Measurements from ENCODE around the gene SCN5A.

Gene SCN5A

DNA sequence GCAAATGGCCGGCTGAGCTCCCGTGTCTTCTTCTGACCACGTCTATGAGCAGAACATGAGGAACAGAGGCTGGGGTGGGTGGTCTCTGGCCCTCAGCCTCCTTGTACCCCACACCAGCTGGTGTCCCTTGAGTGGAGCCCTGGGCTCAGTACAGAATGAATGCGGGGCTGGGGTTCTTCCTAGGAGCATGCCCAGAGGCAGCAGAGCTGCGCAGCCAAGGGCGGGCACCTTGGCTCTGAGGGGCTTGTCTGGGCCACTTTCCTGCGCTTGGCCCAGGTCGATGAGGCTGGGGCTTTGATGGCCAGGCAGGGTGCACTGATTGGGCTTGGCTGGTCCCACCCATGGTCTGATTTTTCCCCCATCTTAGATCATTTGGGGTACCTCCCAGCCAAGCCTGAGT, 6.4 kb downstream of the SCN5A start:
- no peak for ATAC-seq
- TF ChIP-seq, protein P1, sequence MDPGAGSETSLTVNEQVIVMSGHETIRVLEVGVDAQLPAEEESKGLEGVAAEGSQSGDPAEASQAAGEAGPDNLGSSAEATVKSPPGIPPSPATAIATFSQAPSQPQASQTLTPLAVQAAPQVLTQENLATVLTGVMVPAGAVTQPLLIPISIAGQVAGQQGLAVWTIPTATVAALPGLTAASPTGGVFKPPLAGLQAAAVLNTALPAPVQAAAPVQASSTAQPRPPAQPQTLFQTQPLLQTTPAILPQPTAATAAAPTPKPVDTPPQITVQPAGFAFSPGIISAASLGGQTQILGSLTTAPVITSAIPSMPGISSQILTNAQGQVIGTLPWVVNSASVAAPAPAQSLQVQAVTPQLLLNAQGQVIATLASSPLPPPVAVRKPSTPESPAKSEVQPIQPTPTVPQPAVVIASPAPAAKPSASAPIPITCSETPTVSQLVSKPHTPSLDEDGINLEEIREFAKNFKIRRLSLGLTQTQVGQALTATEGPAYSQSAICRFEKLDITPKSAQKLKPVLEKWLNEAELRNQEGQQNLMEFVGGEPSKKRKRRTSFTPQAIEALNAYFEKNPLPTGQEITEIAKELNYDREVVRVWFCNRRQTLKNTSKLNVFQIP (CRISPR knock-in tag; IDR thresholded peaks at IDR 0.05; ENCODE audit: borderline replicate concordance, low read depth) = no peak
- no peak for TF ChIP-seq TSHZ2 (CRISPR knock-in tag; IDR thresholded peaks at IDR 0.05)
- TF ChIP-seq PPARA (CRISPR knock-in tag; IDR thresholded peaks at IDR 0.05; ENCODE audit: borderline replicate concordance) = no peak
- no peak for TF ChIP-seq ESRRG (CRISPR knock-in tag; IDR thresholded peaks at IDR 0.05)
- TF ChIP-seq, protein P2, sequence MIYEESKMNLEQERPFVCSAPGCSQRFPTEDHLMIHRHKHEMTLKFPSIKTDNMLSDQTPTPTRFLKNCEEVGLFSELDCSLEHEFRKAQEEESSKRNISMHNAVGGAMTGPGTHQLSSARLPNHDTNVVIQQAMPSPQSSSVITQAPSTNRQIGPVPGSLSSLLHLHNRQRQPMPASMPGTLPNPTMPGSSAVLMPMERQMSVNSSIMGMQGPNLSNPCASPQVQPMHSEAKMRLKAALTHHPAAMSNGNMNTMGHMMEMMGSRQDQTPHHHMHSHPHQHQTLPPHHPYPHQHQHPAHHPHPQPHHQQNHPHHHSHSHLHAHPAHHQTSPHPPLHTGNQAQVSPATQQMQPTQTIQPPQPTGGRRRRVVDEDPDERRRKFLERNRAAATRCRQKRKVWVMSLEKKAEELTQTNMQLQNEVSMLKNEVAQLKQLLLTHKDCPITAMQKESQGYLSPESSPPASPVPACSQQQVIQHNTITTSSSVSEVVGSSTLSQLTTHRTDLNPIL (CRISPR knock-in tag; IDR thresholded peaks at IDR 0.05; ENCODE audit: low read depth) = no peak
- no peak for TF ChIP-seq ISL1 (CRISPR knock-in tag; IDR thresholded peaks at IDR 0.05)
- no peak for TF ChIP-seq SNAI2 (CRISPR knock-in tag; IDR thresholded peaks at IDR 0.05)
- TF ChIP-seq BACH2 (CRISPR knock-in tag; IDR thresholded peaks at IDR 0.05; ENCODE audit: borderline replicate concordance) = no peak
- no peak for TF ChIP-seq PATZ1 (CRISPR knock-in tag; IDR thresholded peaks at IDR 0.05; ENCODE audit: borderline replicate concordance)
- TF ChIP-seq ZC3H10 (CRISPR knock-in tag; IDR thresholded peaks at IDR 0.05) = no peak
- TF ChIP-seq, protein P3, sequence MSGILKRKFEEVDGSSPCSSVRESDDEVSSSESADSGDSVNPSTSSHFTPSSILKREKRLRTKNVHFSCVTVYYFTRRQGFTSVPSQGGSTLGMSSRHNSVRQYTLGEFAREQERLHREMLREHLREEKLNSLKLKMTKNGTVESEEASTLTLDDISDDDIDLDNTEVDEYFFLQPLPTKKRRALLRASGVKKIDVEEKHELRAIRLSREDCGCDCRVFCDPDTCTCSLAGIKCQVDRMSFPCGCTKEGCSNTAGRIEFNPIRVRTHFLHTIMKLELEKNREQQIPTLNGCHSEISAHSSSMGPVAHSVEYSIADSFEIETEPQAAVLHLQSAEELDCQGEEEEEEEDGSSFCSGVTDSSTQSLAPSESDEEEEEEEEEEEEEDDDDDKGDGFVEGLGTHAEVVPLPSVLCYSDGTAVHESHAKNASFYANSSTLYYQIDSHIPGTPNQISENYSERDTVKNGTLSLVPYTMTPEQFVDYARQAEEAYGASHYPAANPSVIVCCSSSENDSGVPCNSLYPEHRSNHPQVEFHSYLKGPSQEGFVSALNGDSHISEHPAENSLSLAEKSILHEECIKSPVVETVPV (CRISPR knock-in tag; IDR thresholded peaks at IDR 0.05) = no peak
- TF ChIP-seq CSDC2 (CRISPR knock-in tag; IDR thresholded peaks at IDR 0.05) = no peak

GRCh38 chr3:38641461-38642110, 7.9 kb downstream of the SCN5A start:
- ATAC-seq = no peak

GRCh38 chr3:38640661-38641452, 8.6 kb downstream of the SCN5A start:
- no peak for ATAC-seq
- TF ChIP-seq OSR1 (CRISPR knock-in tag; IDR thresholded peaks at IDR 0.05) (no peak), ZNF70 (CRISPR knock-in tag; IDR thresholded peaks at IDR 0.05) (no peak), SNAI2 (CRISPR knock-in tag; IDR thresholded peaks at IDR 0.05) (no peak), TSHZ2 (CRISPR knock-in tag; IDR thresholded peaks at IDR 0.05) (no peak), ARNTL (CRISPR knock-in tag; IDR thresholded peaks at IDR 0.05; ENCODE audit: borderline replicate concordance, low read depth) (no peak), ISL1 (CRISPR knock-in tag; IDR thresholded peaks at IDR 0.05) (no peak), ZFP3 (CRISPR knock-in tag; IDR thresholded peaks at IDR 0.05) (no peak), TOX (CRISPR knock-in tag; IDR thresholded peaks at IDR 0.05; ENCODE audit: borderline replicate concordance) (no peak), TCF4 (CRISPR knock-in tag; IDR thresholded peaks at IDR 0.05; ENCODE audit: borderline replicate concordance) (no peak), BACH2 (CRISPR knock-in tag; IDR thresholded peaks at IDR 0.05; ENCODE audit: borderline replicate concordance) (no peak), ESRRG (CRISPR knock-in tag; IDR thresholded peaks at IDR 0.05) (no peak), ZC3H10 (CRISPR knock-in tag; IDR thresholded peaks at IDR 0.05) (no peak)
- TF ChIP-seq, protein P1 (CRISPR knock-in tag; IDR thresholded peaks at IDR 0.05; ENCODE audit: borderline replicate concordance, low read depth) = no peak
- TF ChIP-seq, protein P2 (CRISPR knock-in tag; IDR thresholded peaks at IDR 0.05; ENCODE audit: low read depth) = no peak

More at GRCh38 chr3:38641461-38642110, 7.9 kb downstream of the SCN5A start:
- TF ChIP-seq ZC3H10 (CRISPR knock-in tag; IDR thresholded peaks at IDR 0.05) = no peak
- TF ChIP-seq SNAI2 (CRISPR knock-in tag; IDR thresholded peaks at IDR 0.05) = no peak
- no peak for TF ChIP-seq TCF4 (CRISPR knock-in tag; IDR thresholded peaks at IDR 0.05; ENCODE audit: borderline replicate concordance)
- TF ChIP-seq ESRRG (CRISPR knock-in tag; IDR thresholded peaks at IDR 0.05) = no peak
- TF ChIP-seq ARNTL (CRISPR knock-in tag; IDR thresholded peaks at IDR 0.05; ENCODE audit: borderline replicate concordance, low read depth) = no peak
- no peak for TF ChIP-seq CSDC2 (CRISPR knock-in tag; IDR thresholded peaks at IDR 0.05)

All from SK-N-SH treated with all-trans-retinoic acid at 6 μM for 48 hours (cell line).